Upper lobe of left lung (tissue), 4 donors: ENCODE data around the gene HHAT.

Experiments
- CTCF ChIP-seq, 6 experiments: fragments of 450-650 bp in 4 of 6; fragments of 200-600 bp in 2 of 6; sonication (generic) in 2 of 6; IDR thresholded peaks; one replicate each; pipeline ENCODE4 v1.5.1; 2016 to 2019; ENCODE audit warnings: antibody characterized with exemption in 6 of 6
- POLR2A ChIP-seq, 4 donors: fragments of 450-650 bp; IDR thresholded peaks; one replicate each; pipeline ENCODE4 v1.5.1; 2016 to 2017; ENCODE audit warnings: antibody characterized with exemption in 4 of 4, mild to moderate bottlenecking in 2 of 4
- POLR2AphosphoS5 ChIP-seq, 2 donors: sonication (generic); formaldehyde crosslinking; IDR thresholded peaks; one replicate each; pipeline ENCODE4 v1.5.1; 2017; ENCODE audit warnings: antibody characterized with exemption in 2 of 2

GRCh38 chr1:210438928-210439841 is 110.5 kb downstream of the HHAT start:
- TF ChIP-seq CTCF (IDR thresholded peaks at IDR 0.05) (no peak), POLR2AphosphoS5 (IDR thresholded peaks at IDR 0.05) (no peak), POLR2A (IDR thresholded peaks at IDR 0.05) (no peak)
